K562 (cell line): Measurements from ENCODE around the gene RPS19BP1. TPM values are rescaled to one million over a fixed set of nuclear protein-coding genes. Genes with fewer than 3 reads are reported as not detected.

Experiments
- DIDO1 ChIP-seq: fragments of 450-650 bp; IDR thresholded peaks from 2 replicates; pipeline ENCODE4 v1.6.1; 2016; ENCODE audit warnings: low read depth, missing biosample characterization, missing genetic modification characterization
- ETV1 ChIP-seq: fragments of 450-650 bp; conservative IDR thresholded peaks from 2 replicates; pipeline ENCODE4 v1.6.1; 2016; ENCODE audit warnings: missing genetic modification characterization, control low read depth, low read depth, missing compliant biosample characterization
- KDM2B ChIP-seq: fragments of 250-450 bp; sonication (Bioruptor Pico); IDR thresholded peaks from 2 replicates; pipeline ENCODE4 v1.8.0; 2021; ENCODE audit warnings: mild to moderate bottlenecking, moderate library complexity
- MAZ ChIP-seq, 2 experiments: fragments of 450-650 bp in 1 of 2; sonication (generic) in 1 of 2; formaldehyde crosslinking; IDR thresholded peaks in 1 of 2; conservative IDR thresholded peaks in 1 of 2; 2 replicates each; pipeline versions ENCODE4 v1.4.0 to v1.5.0; 2020; ENCODE audit warnings: mild to moderate bottlenecking in 1 of 2, missing genetic modification reagents in 1 of 2
- NELFE ChIP-seq: IDR thresholded peaks from 2 replicates; pipeline ENCODE4 v1.6.1; 2011; ENCODE audit warnings: mild to moderate bottlenecking; ENCODE audit not compliant: insufficient read depth, insufficient read length
- PHF20 ChIP-seq: fragments of 450-650 bp; IDR thresholded peaks from 2 replicates; pipeline ENCODE4 v1.6.1; 2018; ENCODE audit not compliant: partially characterized antibody
- POLR2B ChIP-seq: fragments of 450-650 bp; IDR thresholded peaks from 2 replicates; pipeline ENCODE4 v1.6.1; 2018; ENCODE audit warnings: low read depth; ENCODE audit not compliant: partially characterized antibody
- SIN3A ChIP-seq, 2 experiments: fragments of 150-350 bp in 1 of 2; IDR thresholded peaks; 2 replicates each; pipeline ENCODE4 v1.6.1; 2011 to 2016; ENCODE audit warnings: borderline replicate concordance in 2 of 2, low read depth in 2 of 2, low read length in 2 of 2, mild to moderate bottlenecking in 2 of 2, moderate library complexity in 2 of 2; ENCODE audit not compliant: control insufficient read depth in 1 of 2
- polyA plus RNA-seq, 8 experiments: library from polyadenylated mRNA; depleted of rRNA in 4 of 8; stranded (reverse) in 5 of 8; unstranded in 3 of 8; fragments of >200 nt; fragmentation: Nextera tagmentation in 2 of 8; fragmentation: Illumina TruSeq in 1 of 8; extraction: Ambion mirVana in 2 of 8; extraction: Trizol in 1 of 8; gene quantifications; 2 replicates each; pipeline versions ENCODE4 v1.2.1 to v1.2.3, GENCODE V29; 2011 to 2014; ENCODE audit warnings: inconsistent platforms in 1 of 8, missing spikeins in 1 of 8
- total RNA-seq, 7 experiments: library from RNA; depleted of rRNA in 6 of 7; stranded (reverse); fragments of >200 nt in 6 of 7; fragmentation: Illumina TruSeq in 2 of 7; extraction: Trizol in 2 of 7; gene quantifications; 2 replicates each; pipeline versions ENCODE4 v1.2.1 to v1.2.3, GENCODE V29; 2011 to 2021; ENCODE audit warnings: low replicate concordance in 1 of 7
- TF ChIP-seq, protein P1 (sequence below): fragments of 450-650 bp; IDR thresholded peaks from 2 replicates; pipeline ENCODE4 v1.6.1; 2016; ENCODE audit warnings: borderline replicate concordance

The RPS19BP1 gene
- total and polyA plus RNA-seq, 9 of the 15 experiments (the other 6 are each of a cell fraction or from before 2014, with no cell fraction given) = 3.0 to 223 (median 84.3) TPM

DNA sequence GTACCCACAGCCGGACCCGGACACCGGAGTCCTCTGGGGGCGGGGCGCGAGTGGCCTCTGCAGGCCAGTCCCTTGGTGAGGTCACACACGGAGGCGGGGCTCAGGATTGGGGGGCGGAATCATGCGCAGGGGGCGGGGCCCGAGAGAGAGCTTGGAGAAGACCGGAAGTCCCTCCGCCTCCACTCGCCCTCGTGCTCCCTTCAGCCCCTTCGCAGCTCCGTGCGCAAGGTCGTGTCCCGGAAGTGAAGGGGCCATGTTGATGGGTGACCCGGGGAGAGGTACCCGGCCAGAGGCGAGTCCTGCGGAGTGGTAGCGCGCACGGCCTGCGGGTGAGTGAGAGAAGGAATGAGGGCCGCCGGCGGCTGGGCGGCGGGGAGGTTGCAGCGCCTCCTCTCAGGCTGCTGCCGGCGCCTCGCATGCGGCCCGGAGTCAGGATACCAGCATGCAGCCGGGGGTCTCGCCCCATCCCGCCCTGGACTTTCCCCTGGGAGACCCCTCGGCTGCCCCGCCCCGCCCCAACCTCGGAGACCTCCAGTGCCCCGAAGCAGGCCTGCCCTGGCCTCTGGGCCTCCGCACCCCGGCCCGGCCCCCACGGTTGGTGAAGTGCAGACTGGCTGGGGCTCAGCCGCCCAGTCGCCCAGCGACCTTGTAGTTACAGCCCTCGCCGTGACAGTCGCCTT is 30.3 kb downstream of the RPS19BP1 start, which contains the start of gene MIEF1 (continued):
- TF ChIP-seq DIDO1 (tag) = no peak
- TF ChIP-seq SIN3A (IDR thresholded peaks at IDR 0.05; ENCODE audit: borderline replicate concordance in 2 of 2, control insufficient read depth in 1 of 2, low read depth in 2 of 2, low read length in 2 of 2) = peak; percentile 67 to 89; a peak in 2 of 4 replicates
- TF ChIP-seq KDM2B = no peak
- TF ChIP-seq NELFE = no peak
- TF ChIP-seq PHF20 = peak; percentile 57
- peak; percentile 62 for TF ChIP-seq POLR2B
- TF ChIP-seq ETV1 = peak; percentile 59
- TF ChIP-seq MAZ (CRISPR knock-in tag; conservative IDR thresholded peaks at IDR 0.05 in 1 of 2, IDR thresholded peaks at IDR 0.05 in 1 of 2) = peak; percentile 75 to 94; a peak in 3 of 4 replicates
- TF ChIP-seq, protein P1, sequence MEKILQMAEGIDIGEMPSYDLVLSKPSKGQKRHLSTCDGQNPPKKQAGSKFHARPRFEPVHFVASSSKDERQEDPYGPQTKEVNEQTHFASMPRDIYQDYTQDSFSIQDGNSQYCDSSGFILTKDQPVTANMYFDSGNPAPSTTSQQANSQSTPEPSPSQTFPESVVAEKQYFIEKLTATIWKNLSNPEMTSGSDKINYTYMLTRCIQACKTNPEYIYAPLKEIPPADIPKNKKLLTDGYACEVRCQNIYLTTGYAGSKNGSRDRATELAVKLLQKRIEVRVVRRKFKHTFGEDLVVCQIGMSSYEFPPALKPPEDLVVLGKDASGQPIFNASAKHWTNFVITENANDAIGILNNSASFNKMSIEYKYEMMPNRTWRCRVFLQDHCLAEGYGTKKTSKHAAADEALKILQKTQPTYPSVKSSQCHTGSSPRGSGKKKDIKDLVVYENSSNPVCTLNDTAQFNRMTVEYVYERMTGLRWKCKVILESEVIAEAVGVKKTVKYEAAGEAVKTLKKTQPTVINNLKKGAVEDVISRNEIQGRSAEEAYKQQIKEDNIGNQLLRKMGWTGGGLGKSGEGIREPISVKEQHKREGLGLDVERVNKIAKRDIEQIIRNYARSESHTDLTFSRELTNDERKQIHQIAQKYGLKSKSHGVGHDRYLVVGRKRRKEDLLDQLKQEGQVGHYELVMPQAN = peak; percentile 90; the same call in 1 of the 2 replicates
- TF ChIP-seq, all 486 proteins: peak for 72
